ENCODE results near the gene SERPINA7. TPM values are rescaled to one million over a fixed set of nuclear protein-coding genes. Genes with fewer than 3 reads are reported as not detected.

SERPINA7 gene
- not detected for total RNA-seq

DNA sequence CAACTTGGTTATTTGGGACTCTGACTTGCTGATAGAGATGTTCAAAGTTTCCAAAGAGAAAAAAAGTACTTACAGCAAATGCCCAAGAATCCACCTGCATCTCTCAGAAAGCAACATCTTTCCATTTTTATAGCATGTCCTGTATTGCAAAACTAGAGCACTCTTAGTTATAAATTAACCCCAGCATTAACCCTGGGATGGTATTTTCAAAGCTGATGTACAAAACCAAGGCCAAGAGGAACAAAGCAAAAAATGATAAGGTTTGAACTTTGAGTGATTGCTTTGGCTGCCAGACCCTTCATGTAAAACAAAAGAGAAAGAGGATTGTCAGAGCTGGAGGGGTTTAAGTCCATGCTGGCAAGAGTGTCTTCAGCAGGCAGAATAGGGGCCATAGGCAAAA, at the start of gene SERPINA7:
TSS of gene SERPINA7 (minus strand) at position 103 of the 400 bp plus-strand sequence. CDS start 1,669 bp downstream, outside the sequence.
- ChIA-PET CTCF (no interaction called here), POLR2A (no interaction called here)
- ATAC-seq (no peak), DNase-seq (no peak)
- Mint-ChIP-seq H3K4me1 (ENCODE audit: low read depth) (no peaks in the 10 kb centered on the region), H3K9me3 (ENCODE audit: insufficient read depth) (no peaks in the 10 kb centered on the region), H3K27me3 (ENCODE audit: low read depth) (no peaks in the 10 kb centered on the region), H3K36me3 (ENCODE audit: low read depth) (no peaks in the 10 kb centered on the region), H3K4me3 (no peak within 1 kb of the TSS), H3K27ac (no peak within 1 kb of the TSS)

DNA sequence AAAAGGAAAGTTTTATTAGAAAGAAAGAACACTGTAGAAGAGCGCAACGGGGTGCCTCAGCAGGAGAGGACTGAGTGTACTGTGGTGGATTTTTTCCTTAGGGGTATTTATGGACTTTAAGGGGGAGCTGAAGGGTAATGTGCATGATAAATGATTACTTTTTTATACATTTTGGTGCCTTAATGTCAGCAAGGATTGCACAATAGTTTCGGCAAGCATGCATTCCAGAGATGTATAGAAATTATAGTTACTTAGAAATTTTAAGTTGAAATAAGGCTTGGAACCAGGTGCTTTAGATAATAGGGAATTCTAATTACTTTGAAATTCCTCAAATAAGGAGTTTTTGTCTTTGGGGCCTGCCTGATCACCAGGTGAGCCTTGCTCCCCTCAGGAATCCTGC, 30.5 kb upstream of the SERPINA7 start:
- Mint-ChIP-seq H3K9me3 (ENCODE audit: insufficient read depth) (peaks cover 3% of the 10 kb centered on the region), H3K27ac (no peak overlapping the region), H3K4me1 (ENCODE audit: low read depth) (no peaks in the 10 kb centered on the region), H3K27me3 (ENCODE audit: low read depth) (no peaks in the 10 kb centered on the region), H3K36me3 (ENCODE audit: low read depth) (no peaks in the 10 kb centered on the region), H3K4me3 (no peak overlapping the region)
- ChIA-PET CTCF (no interaction called here), POLR2A (no interaction called here)
- DNase-seq (no peak), ATAC-seq (no peak)

GRCh38 chrX:106050054-106050453, 11.5 kb upstream of the SERPINA7 start:
- ChIA-PET POLR2A (no interaction called here), CTCF (no interaction called here)
- H3K4me1 Mint-ChIP-seq (ENCODE audit: low read depth) = no peaks in the 10 kb centered on the region
- H3K9me3 Mint-ChIP-seq (ENCODE audit: insufficient read depth) = no peaks in the 10 kb centered on the region
- ATAC-seq = no peak
- no peak overlapping the region for H3K27ac Mint-ChIP-seq
- no peak overlapping the region for H3K4me3 Mint-ChIP-seq
- no peaks in the 10 kb centered on the region for H3K36me3 Mint-ChIP-seq (ENCODE audit: low read depth)
- DNase-seq = no peak
- no peaks in the 10 kb centered on the region for H3K27me3 Mint-ChIP-seq (ENCODE audit: low read depth)

DNA sequence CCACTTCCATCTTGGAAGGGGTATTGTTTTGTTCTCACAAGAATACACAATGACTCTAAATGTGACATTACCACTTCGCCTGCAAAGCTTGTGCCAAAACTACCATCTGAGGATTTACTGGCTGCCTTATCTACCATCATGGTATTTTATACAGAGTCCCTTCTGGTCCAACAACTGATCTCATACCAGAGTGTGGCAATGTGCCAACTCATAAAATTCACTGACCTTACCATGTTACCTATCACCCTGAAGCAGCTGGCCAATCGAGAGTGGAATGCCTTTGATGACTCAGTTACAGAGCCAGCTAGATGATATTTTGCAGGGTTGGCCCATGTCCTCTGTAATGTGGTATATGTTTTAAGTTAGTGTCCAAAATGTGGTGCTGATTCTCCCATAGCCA, 3.8 kb upstream of the SERPINA7 start:
- no peak overlapping the region for H3K4me3 Mint-ChIP-seq
- no peak for ATAC-seq
- no peak for DNase-seq
- ChIA-PET CTCF (no interaction called here), POLR2A (no interaction called here)
- no peak overlapping the region for H3K27ac Mint-ChIP-seq
- no peaks in the 10 kb centered on the region for H3K36me3 Mint-ChIP-seq (ENCODE audit: low read depth)
- no peaks in the 10 kb centered on the region for H3K27me3 Mint-ChIP-seq (ENCODE audit: low read depth)
- H3K4me1 Mint-ChIP-seq (ENCODE audit: low read depth) = no peaks in the 10 kb centered on the region
- no peaks in the 10 kb centered on the region for H3K9me3 Mint-ChIP-seq (ENCODE audit: insufficient read depth)

DNA sequence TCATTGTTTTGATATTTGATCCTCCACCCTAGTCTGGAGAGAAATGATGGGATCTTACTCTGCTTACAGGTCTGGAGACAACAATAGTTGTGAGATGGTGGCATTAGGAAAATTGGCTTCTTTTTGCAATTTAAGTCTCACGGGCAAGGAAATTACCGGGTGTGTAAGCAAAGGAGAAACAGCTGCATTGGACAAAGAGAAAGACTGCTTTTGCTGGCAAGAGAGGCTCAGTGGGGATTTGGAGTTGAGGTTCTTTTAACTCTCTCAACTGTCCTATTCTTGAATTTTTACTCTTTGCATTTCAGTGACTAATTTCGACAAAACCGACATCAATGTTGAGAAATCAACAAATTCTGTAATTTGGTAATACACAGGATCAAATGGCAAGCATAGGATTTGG, 2.3 kb upstream of the SERPINA7 start:
- ATAC-seq (no peak), DNase-seq (no peak)
- CTCF ChIA-PET = no interaction called here
- Mint-ChIP-seq H3K27me3 (ENCODE audit: low read depth) (no peaks in the 10 kb centered on the region), H3K9me3 (ENCODE audit: insufficient read depth) (no peaks in the 10 kb centered on the region), H3K4me1 (ENCODE audit: low read depth) (no peaks in the 10 kb centered on the region), H3K4me3 (no peak overlapping the region), H3K27ac (no peak overlapping the region), H3K36me3 (ENCODE audit: low read depth) (no peaks in the 10 kb centered on the region)
- POLR2A ChIA-PET = no interaction called here

GRCh38 chrX:106039920-106040319, 1.4 kb upstream of the SERPINA7 start:
- ATAC-seq = no peak
- no peaks in the 10 kb centered on the region for H3K4me1 Mint-ChIP-seq (ENCODE audit: low read depth)

DNA sequence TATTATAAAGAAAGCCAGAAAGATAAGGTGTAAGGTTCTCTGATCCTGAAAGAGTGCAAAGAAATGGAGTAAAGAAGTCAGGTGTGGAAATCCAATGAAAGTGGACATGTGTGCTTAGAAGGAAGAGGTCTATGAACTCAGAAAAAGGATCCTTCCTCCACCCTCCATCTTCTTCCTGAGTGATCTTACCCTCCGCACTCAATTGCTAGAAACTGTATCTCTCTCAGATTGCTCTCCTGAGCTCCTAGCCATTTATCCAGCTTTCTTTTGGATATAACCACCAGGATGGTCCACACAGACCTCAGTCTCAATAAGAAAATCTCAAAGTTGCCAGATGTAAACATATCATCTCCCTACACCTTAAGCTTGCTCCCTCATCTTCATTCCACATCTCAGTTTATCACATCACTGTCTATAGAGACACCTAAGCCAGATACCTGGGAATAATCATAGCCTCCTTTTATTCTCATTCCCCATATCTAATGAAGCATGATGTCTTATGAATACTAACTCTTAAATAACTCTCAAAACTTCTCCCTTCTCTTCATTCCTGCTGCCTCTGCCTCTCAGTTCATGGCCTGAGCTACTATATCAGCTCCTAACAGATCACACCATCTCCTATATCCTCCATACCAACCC, 573 bp downstream of the SERPINA7 start:
- POLR2A ChIA-PET = no interaction called here
- Mint-ChIP-seq H3K36me3 (ENCODE audit: low read depth) (no peaks in the 10 kb centered on the region), H3K4me1 (ENCODE audit: low read depth) (no peaks in the 10 kb centered on the region), H3K27me3 (ENCODE audit: low read depth) (no peaks in the 10 kb centered on the region), H3K27ac (no peak overlapping the region), H3K9me3 (ENCODE audit: insufficient read depth) (no peaks in the 10 kb centered on the region), H3K4me3 (no peak overlapping the region)
- no peak for DNase-seq
- ATAC-seq = no peak
- CTCF ChIA-PET = no interaction called here

More at GRCh38 chrX:106039920-106040319, 1.4 kb upstream of the SERPINA7 start:
- no peaks in the 10 kb centered on the region for H3K9me3 Mint-ChIP-seq (ENCODE audit: insufficient read depth)
- ChIA-PET POLR2A (no interaction called here), CTCF (no interaction called here)
- H3K27ac Mint-ChIP-seq = no peak overlapping the region
- H3K36me3 Mint-ChIP-seq (ENCODE audit: low read depth) = no peaks in the 10 kb centered on the region
- no peaks in the 10 kb centered on the region for H3K27me3 Mint-ChIP-seq (ENCODE audit: low read depth)
- no peak overlapping the region for H3K4me3 Mint-ChIP-seq
- no peak for DNase-seq

- Mint-ChIP-seq H3K36me3 (ENCODE audit: low read depth) (no peaks in the 10 kb centered on the region), H3K4me3 (no peak overlapping the region), H3K9me3 (ENCODE audit: insufficient read depth) (no peaks in the 10 kb centered on the region), H3K27ac (no peak overlapping the region), H3K4me1 (ENCODE audit: low read depth) (no peaks in the 10 kb centered on the region), H3K27me3 (ENCODE audit: low read depth) (no peaks in the 10 kb centered on the region)
- CTCF ChIA-PET = no interaction called here
- ATAC-seq (no peak), DNase-seq (no peak)
- POLR2A ChIA-PET = no interaction called here
Observed at GRCh38 chrX:106036716-106037115, 1.8 kb downstream of the SERPINA7 start.

DNA sequence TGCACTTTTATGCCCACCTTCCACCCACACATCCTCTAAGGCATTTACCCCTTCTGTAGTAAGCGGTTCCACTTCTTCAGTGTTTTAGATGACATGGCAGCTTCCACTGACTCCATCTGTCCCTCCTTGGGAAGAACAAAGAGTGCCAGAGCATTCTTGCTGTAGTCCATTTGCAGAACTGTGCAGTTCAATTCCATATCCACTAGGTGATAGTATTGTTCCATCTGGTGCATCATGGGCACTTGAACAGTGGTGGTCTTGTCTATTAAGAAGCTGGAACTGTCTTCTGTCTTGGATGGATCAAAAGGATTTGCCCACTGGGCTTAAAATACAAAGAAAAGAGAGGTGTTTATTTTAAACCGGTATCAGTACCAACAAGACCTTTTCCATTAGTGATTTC, 3.5 kb downstream of the SERPINA7 start:
- CTCF ChIA-PET = no interaction called here
- no peaks in the 10 kb centered on the region for H3K27me3 Mint-ChIP-seq (ENCODE audit: low read depth)
- POLR2A ChIA-PET = no interaction called here
- no peaks in the 10 kb centered on the region for H3K36me3 Mint-ChIP-seq (ENCODE audit: low read depth)
- no peaks in the 10 kb centered on the region for H3K4me1 Mint-ChIP-seq (ENCODE audit: low read depth)
- ATAC-seq (no peak), DNase-seq (no peak)
- H3K27ac Mint-ChIP-seq = no peak overlapping the region
- H3K4me3 Mint-ChIP-seq = no peak overlapping the region
- H3K9me3 Mint-ChIP-seq (ENCODE audit: insufficient read depth) = no peaks in the 10 kb centered on the region

DNA sequence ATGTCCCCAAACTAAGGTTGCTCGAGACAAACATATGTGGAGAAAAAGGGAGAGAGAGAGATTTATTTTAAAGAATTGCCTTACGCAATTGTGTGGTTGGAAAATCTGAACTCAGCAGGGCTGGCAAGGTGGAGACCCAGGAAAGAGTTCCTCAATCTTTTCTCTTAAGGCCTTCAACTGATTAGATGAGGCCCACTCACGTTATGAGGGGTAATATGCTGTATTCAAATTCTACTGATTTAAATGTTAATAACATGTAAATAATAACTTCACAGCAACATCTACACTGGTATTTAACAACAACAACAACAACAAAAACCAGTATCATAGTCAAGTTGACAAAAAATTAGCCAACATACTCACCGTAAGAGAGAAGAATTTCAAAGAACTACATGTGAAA, 14.6 kb downstream of the SERPINA7 start:
- POLR2A ChIA-PET = no interaction called here
- CTCF ChIA-PET = no interaction called here
- H3K4me3 Mint-ChIP-seq = no peak overlapping the region

DNA sequence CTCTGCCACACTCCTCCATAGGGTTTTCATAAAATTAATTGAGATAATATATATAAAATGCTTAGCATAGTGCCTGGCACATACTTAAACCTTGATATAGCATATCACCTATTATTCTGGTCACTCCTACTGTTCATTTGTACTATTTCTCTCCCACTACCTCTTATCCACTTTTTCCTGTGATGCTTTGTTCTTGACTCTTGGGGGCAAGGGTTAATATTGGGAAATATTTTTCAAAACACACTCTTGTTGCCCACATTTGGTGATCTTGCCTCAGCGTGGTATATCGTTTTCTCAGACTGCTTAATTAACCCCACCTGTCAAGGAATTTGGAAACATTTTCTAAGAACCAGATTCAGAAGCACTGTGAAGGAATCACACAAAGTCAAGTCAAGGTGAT, 16.3 kb downstream of the SERPINA7 start:
- no peaks in the 10 kb centered on the region for H3K9me3 Mint-ChIP-seq (ENCODE audit: insufficient read depth)
- H3K4me1 Mint-ChIP-seq (ENCODE audit: low read depth) = no peaks in the 10 kb centered on the region
- no peak for ATAC-seq
- H3K27ac Mint-ChIP-seq = no peak overlapping the region
- no peaks in the 10 kb centered on the region for H3K27me3 Mint-ChIP-seq (ENCODE audit: low read depth)
- ChIA-PET CTCF (no interaction called here), POLR2A (no interaction called here)
- no peaks in the 10 kb centered on the region for H3K36me3 Mint-ChIP-seq (ENCODE audit: low read depth)
- no peak overlapping the region for H3K4me3 Mint-ChIP-seq
- no peak for DNase-seq

More for the DNA sequence above, 14.6 kb downstream of the SERPINA7 start:
- Mint-ChIP-seq H3K36me3 (ENCODE audit: low read depth) (no peaks in the 10 kb centered on the region), H3K4me1 (ENCODE audit: low read depth) (no peaks in the 10 kb centered on the region), H3K9me3 (ENCODE audit: insufficient read depth) (no peaks in the 10 kb centered on the region), H3K27ac (no peak overlapping the region), H3K27me3 (ENCODE audit: low read depth) (no peaks in the 10 kb centered on the region)
- DNase-seq (no peak), ATAC-seq (no peak)

- ChIA-PET POLR2A (no interaction called here), CTCF (no interaction called here)
- Mint-ChIP-seq H3K4me1 (ENCODE audit: low read depth) (no peaks in the 10 kb centered on the region), H3K4me3 (no peak overlapping the region), H3K27ac (no peak overlapping the region), H3K27me3 (ENCODE audit: low read depth) (no peaks in the 10 kb centered on the region), H3K36me3 (ENCODE audit: low read depth) (no peaks in the 10 kb centered on the region), H3K9me3 (ENCODE audit: insufficient read depth) (no peaks in the 10 kb centered on the region)
- no peak for DNase-seq
- ATAC-seq = no peak
Observed at GRCh38 chrX:106014119-106014775, 24.3 kb downstream of the SERPINA7 start.

DNA sequence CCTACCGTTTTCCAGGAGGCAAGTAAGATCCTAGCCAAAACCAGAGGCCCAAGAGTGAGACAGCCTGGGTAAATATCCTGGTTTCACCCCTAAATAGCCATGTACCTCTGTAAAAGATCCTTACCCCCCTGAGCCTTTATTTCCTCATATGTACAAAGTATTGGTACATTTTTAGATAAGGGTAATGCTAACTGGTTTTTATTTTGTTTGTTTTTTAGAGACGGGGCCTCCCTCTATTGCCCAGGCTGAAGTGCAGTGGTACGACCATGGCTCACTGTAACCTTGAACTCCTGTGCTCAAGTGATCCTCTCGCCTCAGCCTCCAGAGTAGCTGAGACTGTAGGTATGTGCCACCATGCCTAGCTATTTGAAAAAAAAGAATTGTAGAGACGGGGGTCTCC, 29.4 kb downstream of the SERPINA7 start:
- no peak overlapping the region for H3K27ac Mint-ChIP-seq
- H3K9me3 Mint-ChIP-seq (ENCODE audit: insufficient read depth) = no peaks in the 10 kb centered on the region
- DNase-seq = no peak
- ATAC-seq = no peak
- no peaks in the 10 kb centered on the region for H3K36me3 Mint-ChIP-seq (ENCODE audit: low read depth)
- H3K4me3 Mint-ChIP-seq = no peak overlapping the region
- H3K4me1 Mint-ChIP-seq (ENCODE audit: low read depth) = no peaks in the 10 kb centered on the region
- ChIA-PET POLR2A (no interaction called here), CTCF (no interaction called here)
- H3K27me3 Mint-ChIP-seq (ENCODE audit: low read depth) = no peaks in the 10 kb centered on the region
